GM18873 (cell line): Measurements from ENCODE around the gene TSLP.

Source experiments
- ATAC-seq: cut with Tn5 transposase; IDR thresholded peaks from one replicate; pipeline ENCODE4 v1.9.1; 2021; ENCODE audit warnings: mild to moderate bottlenecking, moderate library complexity, moderate number of reproducible peaks; ENCODE audit not compliant: unreplicated experiment, low FRiP score

The TSLP gene

DNA sequence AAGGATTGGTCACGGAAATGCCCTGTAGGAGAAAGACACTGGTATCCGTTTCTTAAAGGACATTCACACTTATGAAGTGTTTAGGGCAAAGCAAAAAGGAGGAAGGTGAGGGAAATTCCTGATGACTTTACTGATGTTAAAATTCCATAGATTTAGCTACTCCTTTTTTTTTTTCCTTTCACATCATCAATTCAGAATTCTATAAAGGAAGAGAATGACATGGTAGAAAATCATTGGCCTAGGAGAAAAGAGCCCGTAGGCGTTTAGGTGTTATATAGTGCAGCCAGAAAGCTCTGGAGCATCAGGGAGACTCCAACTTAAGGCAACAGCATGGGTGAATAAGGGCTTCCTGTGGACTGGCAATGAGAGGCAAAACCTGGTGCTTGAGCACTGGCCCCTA is at the start of gene TSLP:
TSS of gene TSLP (plus strand) at position 301 of the 400 bp plus-strand sequence. CDS start 178 bp downstream, outside the sequence.
- ATAC-seq: no peak

DNA sequence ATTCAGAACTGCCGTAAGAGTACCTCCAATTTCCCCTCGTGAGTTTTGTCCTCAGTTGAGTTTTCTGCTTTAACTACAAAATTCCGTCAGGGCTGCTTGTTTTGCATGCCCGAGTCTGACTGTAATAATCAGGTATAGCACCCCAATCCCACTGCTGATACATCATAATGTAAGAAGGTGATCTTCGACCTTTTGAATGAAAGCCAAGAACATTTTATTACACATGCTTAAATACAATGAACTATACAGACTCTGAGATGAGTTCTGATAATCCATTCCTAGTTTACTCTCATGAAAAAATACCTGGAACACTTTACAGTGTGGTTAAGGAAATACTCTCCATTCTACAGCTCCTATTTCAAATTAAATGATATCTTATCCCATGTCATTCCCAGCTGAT is 49.2 kb upstream of the TSLP start:
- ATAC-seq: no peak

DNA sequence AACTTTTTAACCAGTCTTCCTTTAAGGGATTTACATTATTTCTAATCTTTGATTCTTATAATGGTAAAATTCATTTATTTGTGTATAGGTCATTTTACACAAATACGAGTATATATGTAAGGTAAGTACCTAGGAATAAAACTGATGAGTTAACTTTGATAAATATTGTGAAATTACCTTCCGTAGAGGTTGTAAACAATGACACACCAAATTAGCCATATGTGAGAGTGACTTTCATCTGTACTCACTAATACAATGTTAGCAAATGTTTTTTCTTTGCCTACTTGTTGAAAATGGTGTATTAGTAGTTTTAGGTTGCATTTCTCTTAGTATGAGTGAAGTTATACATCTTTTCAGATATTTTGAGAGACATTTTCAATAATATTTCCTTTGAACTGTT is 42.6 kb upstream of the TSLP start:
- ATAC-seq: no peak

DNA sequence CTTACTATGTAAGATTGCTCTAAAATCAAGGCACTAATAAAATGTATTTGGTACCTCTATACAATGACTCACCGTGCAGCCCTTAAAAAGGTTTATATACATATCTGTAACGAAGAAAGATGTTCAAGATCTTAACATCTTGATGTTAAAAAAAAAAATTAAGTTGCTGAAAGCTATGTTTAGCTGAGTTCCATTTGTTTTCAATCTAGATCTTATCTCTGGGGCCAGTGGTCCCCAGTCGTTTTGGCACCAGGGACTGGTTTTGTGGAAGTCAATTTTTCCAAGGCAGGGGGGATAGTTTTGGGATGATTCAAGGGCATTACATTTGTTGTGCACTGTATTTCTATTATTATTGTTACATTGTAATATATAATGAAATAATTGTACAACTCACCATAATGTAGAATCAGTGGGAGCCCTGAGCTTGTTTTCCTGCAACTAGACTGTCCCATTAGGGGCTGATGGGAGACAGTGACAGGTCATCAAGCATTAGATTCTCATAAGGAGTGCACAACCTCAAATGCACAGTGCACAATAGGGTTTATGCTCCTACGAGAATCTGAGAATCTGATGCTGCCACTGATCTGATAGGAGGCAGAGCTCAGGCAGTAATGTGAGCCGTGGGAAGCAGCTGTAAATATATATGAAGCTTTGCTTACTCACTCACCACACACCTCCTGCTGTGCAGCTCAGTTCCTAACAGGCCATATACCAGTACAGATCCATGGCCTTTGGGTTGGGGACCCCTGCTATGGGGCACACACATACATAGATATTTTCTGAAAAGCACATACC is 27.6 kb upstream of the TSLP start:
- ATAC-seq: no peak

GRCh38 chr5:111058064-111058463 is 13.4 kb upstream of the TSLP start:
- no peak for ATAC-seq

DNA sequence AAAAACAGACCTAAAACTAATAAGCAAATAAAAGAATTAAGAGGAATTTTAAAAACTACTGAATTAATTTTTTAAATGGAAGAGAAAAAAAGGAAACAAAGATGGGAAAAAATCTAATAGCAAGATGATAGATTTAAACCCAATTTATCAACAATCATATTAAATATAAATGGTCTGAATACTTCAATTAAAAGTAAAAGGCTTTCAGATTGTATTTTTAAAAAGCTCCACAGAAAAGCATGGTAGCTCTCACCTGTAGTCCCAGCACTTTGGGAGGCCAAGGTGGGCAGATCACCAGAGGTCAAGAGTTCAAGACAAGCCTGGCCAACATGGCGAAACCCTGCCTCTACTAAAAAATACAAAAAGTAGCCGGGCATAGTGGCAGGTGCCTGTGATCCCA is 11.3 kb upstream of the TSLP start:
- no peak for ATAC-seq

DNA sequence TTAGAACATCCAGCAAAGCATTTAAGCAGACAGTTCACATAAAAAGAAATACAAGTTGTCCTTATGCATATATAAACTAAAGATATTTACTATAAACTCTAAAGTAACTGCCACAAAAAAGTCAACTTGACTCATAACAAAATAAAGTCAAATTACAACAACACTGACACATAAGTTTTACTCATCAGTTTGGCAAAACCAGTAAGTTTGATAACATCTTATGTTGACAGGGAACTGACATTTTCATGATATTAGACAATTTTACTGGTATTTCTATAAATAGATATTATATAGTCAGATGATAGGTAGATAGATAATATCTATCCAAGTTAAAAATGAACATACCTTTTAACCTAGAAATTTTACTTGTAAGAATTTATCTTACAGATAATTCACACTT is 9.9 kb upstream of the TSLP start:
- ATAC-seq: no peak

DNA sequence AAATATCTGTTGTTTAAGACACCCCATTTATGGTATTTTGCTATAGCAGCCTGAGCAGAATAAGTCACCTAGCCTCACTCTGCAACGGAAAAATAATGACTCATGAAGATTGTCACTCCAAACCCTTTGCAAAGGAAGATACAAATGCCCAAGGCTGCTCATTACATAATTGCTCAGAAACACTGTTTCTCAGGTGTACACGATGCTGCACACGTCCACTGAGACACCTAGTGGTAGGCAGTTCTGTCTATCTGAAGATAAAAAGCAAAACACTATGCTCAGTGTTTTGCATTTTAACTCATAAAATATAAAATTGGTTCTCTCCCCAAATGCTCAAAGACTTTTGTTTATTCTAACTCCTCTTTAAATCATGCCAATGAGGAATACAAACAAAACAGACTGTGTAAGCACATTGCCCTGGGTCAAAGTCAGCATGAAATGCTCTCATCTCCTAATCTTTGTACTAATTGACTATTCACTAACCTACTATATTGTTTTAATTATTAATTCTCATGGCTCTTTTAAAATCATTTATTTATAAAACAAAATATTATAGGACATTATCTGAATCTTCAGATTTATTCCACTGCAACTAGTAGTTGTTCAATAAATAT is 7.7 kb upstream of the TSLP start:
- no peak for ATAC-seq

DNA sequence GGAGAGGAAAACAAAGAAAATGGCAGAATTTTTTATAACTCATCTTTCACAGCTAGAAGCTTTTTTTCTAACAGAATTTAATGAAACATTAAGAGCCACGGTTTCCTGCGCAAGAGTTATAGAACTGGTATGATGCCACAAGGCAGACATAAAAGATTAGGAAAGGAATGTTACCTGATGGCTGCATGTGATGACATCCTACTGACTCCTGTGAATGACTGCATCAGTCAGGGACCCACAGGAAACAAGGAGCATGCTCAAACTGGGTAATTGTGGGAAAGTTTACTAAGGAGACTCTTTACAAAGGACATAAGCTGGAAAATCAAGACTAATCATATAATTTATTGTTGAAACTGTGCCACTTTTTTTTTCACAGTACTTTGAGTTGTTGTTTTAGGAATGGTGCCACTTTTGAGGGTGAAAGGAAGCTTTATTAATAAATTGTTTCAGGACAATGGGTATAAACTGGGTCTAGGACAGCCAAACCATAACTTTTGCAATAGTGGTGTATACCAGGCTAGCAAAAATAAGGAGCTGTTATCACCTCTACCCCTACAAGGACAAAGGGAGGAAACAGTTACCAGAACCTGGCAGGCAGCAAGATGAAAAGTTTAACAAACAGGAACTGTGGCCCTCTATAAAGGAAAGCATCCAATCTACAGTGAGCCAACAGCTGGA is 5.1 kb upstream of the TSLP start:
- no peak for ATAC-seq

DNA sequence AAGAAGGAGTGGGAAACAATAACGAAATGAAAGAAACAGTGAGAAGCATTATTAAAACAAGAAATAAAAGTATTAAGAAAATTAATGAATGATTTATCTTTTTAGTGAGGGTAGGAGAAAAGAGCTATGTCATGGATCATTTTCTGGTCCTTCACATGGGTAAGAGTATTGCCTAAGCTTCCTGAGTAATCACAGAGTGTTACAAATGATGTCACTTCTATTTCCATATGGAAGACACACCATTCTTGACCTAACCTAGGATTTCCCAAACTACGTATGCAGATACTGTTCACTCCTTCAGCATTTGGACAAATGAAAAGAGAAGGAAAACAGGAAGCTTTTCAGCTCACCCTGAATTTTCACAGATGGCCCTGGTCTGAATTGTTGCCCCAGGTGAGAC is 3.3 kb upstream of the TSLP start:
- ATAC-seq: no peak

DNA sequence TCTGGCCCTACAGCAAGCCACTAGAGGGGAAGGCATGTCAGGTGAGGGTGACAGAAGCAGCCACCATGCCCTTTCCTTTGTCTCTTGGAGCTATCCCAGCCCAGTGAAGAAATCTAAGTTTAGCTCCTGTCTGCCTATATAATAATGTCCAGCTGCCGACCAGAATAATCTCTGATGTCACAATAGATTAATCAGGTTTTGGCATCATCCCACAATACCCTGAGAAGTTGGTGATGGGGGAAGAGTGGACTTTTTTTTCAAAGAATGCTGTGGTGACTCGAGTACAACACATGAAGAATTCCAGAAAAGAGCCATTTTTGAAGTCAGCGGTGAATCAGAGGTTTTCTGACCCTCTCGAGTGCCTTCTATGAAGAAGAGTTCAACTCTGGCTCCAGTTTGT is 1.7 kb upstream of the TSLP start:
- no peak for ATAC-seq

- no peak for ATAC-seq
These were observed 1.0 kb upstream of the TSLP start for GRCh38 chr5:111070272-111071134.

DNA sequence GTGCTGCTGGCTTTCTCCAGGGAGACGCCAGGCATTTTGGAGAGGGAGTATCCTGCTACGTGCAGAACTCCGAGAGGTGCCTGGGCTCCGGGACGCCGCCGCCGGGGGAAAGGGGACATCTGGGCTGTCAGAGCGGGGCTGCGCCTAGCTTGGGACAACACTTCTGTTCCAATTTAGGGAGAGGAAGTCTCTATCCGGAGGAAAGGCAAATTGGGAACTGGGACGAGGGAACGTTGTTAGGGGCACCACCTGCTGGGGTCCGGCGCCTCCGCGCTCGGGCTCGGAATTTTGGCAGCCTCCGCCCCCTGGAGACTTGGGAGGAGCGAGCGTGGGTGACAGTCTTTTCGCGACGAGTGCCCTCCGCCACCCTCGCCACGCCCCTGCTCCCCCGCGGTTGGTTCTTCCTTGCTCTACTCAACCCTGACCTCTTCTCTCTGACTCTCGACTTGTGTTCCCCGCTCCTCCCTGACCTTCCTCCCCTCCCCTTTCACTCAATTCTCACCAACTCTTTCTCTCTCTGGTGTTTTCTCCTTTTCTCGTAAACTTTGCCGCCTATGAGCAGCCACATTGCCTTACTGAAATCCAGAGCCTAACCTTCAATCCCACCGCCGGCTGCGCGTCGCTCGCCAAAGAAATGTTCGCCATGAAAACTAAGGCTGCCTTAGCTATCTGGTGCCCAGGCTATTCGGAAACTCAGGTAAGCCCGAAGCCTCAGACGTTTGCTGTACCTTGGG is 1.6 kb downstream of the TSLP start:
- no peak for ATAC-seq

GRCh38 chr5:111074244-111074643 is 2.7 kb downstream of the TSLP start:
- ATAC-seq: no peak

GRCh38 chr5:111075520-111075919 is 4.0 kb downstream of the TSLP start:
- no peak for ATAC-seq

GRCh38 chr5:111076091-111076490 is 4.6 kb downstream of the TSLP start:
- ATAC-seq: no peak

DNA sequence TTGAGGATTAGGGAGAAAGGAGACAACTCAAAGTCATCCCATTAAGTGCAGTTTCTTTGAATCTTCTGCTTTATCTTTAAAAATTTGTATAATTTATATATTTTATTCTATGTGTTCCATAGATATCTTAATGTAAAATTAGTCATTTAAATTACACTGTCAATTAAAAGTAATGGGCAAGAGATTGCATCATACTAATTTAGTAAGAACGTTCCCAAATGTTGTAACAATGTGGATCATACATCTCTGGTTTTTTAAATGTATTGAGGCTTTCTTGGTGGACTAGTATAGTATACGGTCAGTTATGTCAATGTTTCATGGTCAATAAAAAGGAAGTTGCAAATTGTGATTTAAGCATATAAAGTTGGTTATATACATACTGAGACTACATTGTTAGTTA is 6.2 kb downstream of the TSLP start:
- ATAC-seq: no peak

- ATAC-seq: no peak
These were observed 8.3 kb downstream of the TSLP start for GRCh38 chr5:111079846-111080245.

DNA sequence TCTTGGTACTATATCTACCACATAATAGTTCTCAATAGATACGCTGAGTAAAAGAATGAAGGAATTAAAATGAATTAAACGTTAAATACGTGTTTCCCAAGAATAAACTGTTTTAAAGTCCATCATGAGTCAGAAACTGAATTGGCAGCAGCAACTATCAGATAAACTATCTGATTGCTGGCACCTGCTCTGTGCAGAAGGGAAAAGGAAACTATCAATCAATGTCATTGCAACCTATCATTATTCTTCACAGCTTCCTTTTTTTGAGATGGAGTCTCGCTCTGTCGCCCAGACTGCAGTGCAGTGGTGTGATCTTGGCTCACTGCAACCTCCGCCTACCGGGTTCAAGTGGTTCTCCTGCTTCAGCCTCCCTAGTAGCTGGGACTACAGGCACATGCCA is 11.8 kb downstream of the TSLP start:
- no peak for ATAC-seq
